HepG2 (cell line): ENCODE data around the gene ZBTB20. TPM values are rescaled to one million over a fixed set of nuclear protein-coding genes. Genes with fewer than 3 reads are reported as not detected.
A peak's percentile ranks its signal among the peaks of the same experiment; 100 is the strongest.

Source experiments
- ATAC-seq: fragments of 200-7000 bp; cut with Tn5 transposase; 3 replicates; pipeline ENCODE4 v1.9.1; 2020; ENCODE audit warnings: mild to moderate bottlenecking, moderate library complexity
- BruUV-seq: library from RNA; stranded (reverse); fragments of 400-500 nt; replicated peaks from 2 replicates; lab custom pipeline; 2021; lab: Mats Ljungman, UMichigan
- CTCF ChIA-PET: fragments of 300-600 bp; formaldehyde crosslinking; extraction: SDS; loops from one replicate; lab custom pipeline; 2021; ENCODE audit warnings: low total read pairs, inconsistent platforms, low intra/inter-chr PET ratio; lab: Yijun Ruan, JAX
- POLR2A ChIA-PET: fragments of 350-600 bp; sonication (Branson Sonifier 250); formaldehyde crosslinking; loops from one replicate; lab custom pipeline; 2020; ENCODE audit warnings: antibody characterized with exemption, inconsistent platforms; lab: Yijun Ruan, JAX
- DNase-seq: peaks from one replicate; pipeline ENCODE4 v3.0.0-alpha.2; 2015; ENCODE audit warnings: low spot score
- FAIRE-seq: peaks from 3 replicates; lab custom pipeline; 2011; peaks lifted over from hg19 to GRCh38; lab: Jason Lieb, UNC
- H2AFZ ChIP-seq: one replicate; pipeline ENCODE4 v1.6.1; 2011; ENCODE audit warnings: low read length, inconsistent platforms
- H3K27ac ChIP-seq: fragments of 300-600 bp; 3 replicates; pipeline ENCODE4 v1.8.0; 2011; ENCODE audit warnings: mixed run types, mild to moderate bottlenecking, mixed read lengths, low read length, inconsistent platforms; ENCODE audit not compliant: insufficient read depth; ENCODE audit errors: extremely low read length
- H3K27me3 ChIP-seq, 2 experiments: fragments of 200-600 bp in 1 of 2; 2 replicates in 1 of 2; 3 replicates in 1 of 2; pipeline versions ENCODE4 v1.6.0 to v1.8.0; 2011; ENCODE audit warnings: low read length in 2 of 2, mild to moderate bottlenecking in 2 of 2, moderate library complexity in 2 of 2, inconsistent platforms in 1 of 2; ENCODE audit not compliant: insufficient read depth in 2 of 2, control insufficient read depth in 1 of 2
- H3K36me3 ChIP-seq, 2 experiments: fragments of 200-600 bp in 1 of 2; replicated peaks in 1 of 2; 2 replicates in 1 of 2; 3 replicates in 1 of 2; pipeline versions ENCODE4 v1.5.1 to v1.8.0; 2011; ENCODE audit warnings: low read length in 2 of 2, inconsistent platforms in 1 of 2; ENCODE audit not compliant: insufficient read depth in 2 of 2, control insufficient read depth in 1 of 2
- H3K4me1 ChIP-seq: 2 replicates; pipeline ENCODE4 v1.5.1; 2012; ENCODE audit warnings: low read length, inconsistent platforms; ENCODE audit not compliant: insufficient read depth
- H3K4me2 ChIP-seq: 2 replicates; pipeline ENCODE4 v1.6.0; 2011; ENCODE audit warnings: low read depth, low read length, inconsistent platforms
- H3K4me3 ChIP-seq, 3 experiments: fragments of 200-600 bp in 1 of 3; sonication (generic), shearing (Covaris generic) in 1 of 3; replicated peaks in 1 of 3; 2 replicates each; pipeline ENCODE4 v1.5.1; 2011 to 2016; ENCODE audit warnings: low read length in 3 of 3, inconsistent platforms in 2 of 3, low read depth in 2 of 3, mild to moderate bottlenecking in 2 of 3, control low read depth in 1 of 3, mixed read lengths in 1 of 3; ENCODE audit not compliant: insufficient read depth in 1 of 3
- H3K79me2 ChIP-seq: one replicate; pipeline ENCODE4 v1.6.1; 2011; ENCODE audit warnings: low read length, inconsistent platforms; ENCODE audit not compliant: insufficient read depth
- H3K9ac ChIP-seq: 2 replicates; pipeline ENCODE4 v1.6.0; 2011; ENCODE audit warnings: mild to moderate bottlenecking, low read depth, low read length, inconsistent platforms; ENCODE audit not compliant: insufficient read depth
- H3K9me3 ChIP-seq: 2 replicates; pipeline ENCODE4 v1.5.1; 2012; ENCODE audit warnings: mild to moderate bottlenecking, low read length
- H4K20me1 ChIP-seq: 2 replicates; pipeline ENCODE4 v1.6.0; 2011; ENCODE audit warnings: inconsistent platforms, mild to moderate bottlenecking, low read length, moderate library complexity; ENCODE audit not compliant: insufficient read depth
- AHR ChIP-seq: IDR thresholded peaks from 2 replicates; pipeline ENCODE4 v1.6.1; 2018; ENCODE audit warnings: missing genetic modification reagents, missing compliant biosample characterization
- CEBPB ChIP-seq: IDR thresholded peaks from 2 replicates; pipeline ENCODE4 v1.6.1; 2011; ENCODE audit warnings: low read depth, low read length, improper control_type of control experiment, borderline replicate concordance
- ELF4 ChIP-seq: sonication (generic); formaldehyde crosslinking; IDR thresholded peaks from 2 replicates; pipeline ENCODE4 v1.5.0; 2020; ENCODE audit warnings: missing genetic modification reagents, mild to moderate bottlenecking, moderate library complexity, borderline replicate concordance
- KAT8 ChIP-seq: IDR thresholded peaks from 2 replicates; pipeline ENCODE4 v1.6.1; 2016; ENCODE audit warnings: missing genetic modification reagents, missing compliant biosample characterization
- PITX1 ChIP-seq: sonication (generic); formaldehyde crosslinking; IDR thresholded peaks from 2 replicates; pipeline ENCODE4 v1.5.1; 2020; ENCODE audit warnings: mild to moderate bottlenecking, missing genetic modification reagents
- RFXAP ChIP-seq: sonication (generic); formaldehyde crosslinking; IDR thresholded peaks from 2 replicates; pipeline ENCODE4 v1.4.0; 2020; ENCODE audit warnings: missing genetic modification reagents, borderline replicate concordance
- SMC3 ChIP-seq: IDR thresholded peaks from 2 replicates; pipeline ENCODE4 v1.6.1; 2011; ENCODE audit warnings: low read length, improper control_type of control experiment
- SNRNP70 ChIP-seq: fragments of 200-400 bp; formaldehyde crosslinking; IDR thresholded peaks from 2 replicates; pipeline ENCODE4 v1.6.1; 2017; ENCODE audit warnings: mild to moderate bottlenecking, low read depth, low read length, moderate library complexity
- TEAD3 ChIP-seq: optimal IDR thresholded peaks from 2 replicates; pipeline ENCODE3; 2016; ENCODE audit warnings: borderline replicate concordance
- ZBTB20 ChIP-seq: sonication (generic); formaldehyde crosslinking; IDR thresholded peaks from 2 replicates; pipeline ENCODE4 v1.8.1; 2023; ENCODE audit warnings: missing genetic modification reagents, low read depth, mild to moderate bottlenecking, borderline replicate concordance
- ZFAT ChIP-seq: sonication (generic); formaldehyde crosslinking; conservative IDR thresholded peaks from 2 replicates; pipeline ENCODE4 v1.8.1; 2023; ENCODE audit warnings: missing genetic modification reagents, inconsistent platforms
- ZNF10 ChIP-seq: sonication (generic); formaldehyde crosslinking; IDR thresholded peaks from 2 replicates; pipeline ENCODE4 v1.4.0; 2020; ENCODE audit warnings: mild to moderate bottlenecking, low read depth, missing genetic modification reagents, borderline replicate concordance
- ZNF337 ChIP-seq: sonication (generic); formaldehyde crosslinking; IDR thresholded peaks from 2 replicates; pipeline ENCODE4 v1.5.1; 2020; ENCODE audit warnings: missing genetic modification reagents, low read depth, mild to moderate bottlenecking, borderline replicate concordance
- ZNF672 ChIP-seq: sonication (generic); formaldehyde crosslinking; IDR thresholded peaks from 2 replicates; pipeline ENCODE4 v1.8.1; 2022; ENCODE audit warnings: missing genetic modification reagents
- ZNF780A ChIP-seq: sonication (generic); formaldehyde crosslinking; IDR thresholded peaks from 2 replicates; pipeline ENCODE4 v1.8.0; 2022; ENCODE audit warnings: mild to moderate bottlenecking, missing genetic modification reagents, moderate library complexity
- ZZZ3 ChIP-seq: sonication (generic); formaldehyde crosslinking; IDR thresholded peaks from 2 replicates; pipeline ENCODE4 v1.4.0; 2020; ENCODE audit warnings: missing genetic modification reagents, mild to moderate bottlenecking, borderline replicate concordance
- WGBS: methylation state at CpG from one replicate; pipeline ENCODE4 v1.1.6; 2017; ENCODE audit warnings: low lambda C conversion rate; 5-methylcytosine and 5-hydroxymethylcytosine counted together
- in situ Hi-C: cut with HindIII; loops from 2 replicates; pipeline ENCODE4 v1.10.0; 2017; ENCODE audit warnings: low pct_unique_long_range_greater_than_20kb; ENCODE audit not compliant: extremely low pct_ligation_motif_present
- intact Hi-C: fragments of 100-400 bp; cut with micrococcal nuclease; formaldehyde crosslinking; loops from one replicate; pipeline ENCODE4 v1.10.0; 2022; ENCODE audit not compliant: unreplicated experiment
- polyA plus RNA-seq, 8 experiments: library from polyadenylated mRNA; depleted of rRNA in 3 of 8; stranded (reverse) in 7 of 8; unstranded in 1 of 8; fragments of >200 nt; fragmentation: Illumina TruSeq in 4 of 8; extraction: Trizol in 4 of 8; gene quantifications; 2 replicates each; pipeline versions ENCODE4 v1.2.1 to v1.2.3, GENCODE V29; 2011 to 2016; ENCODE audit warnings: low read depth in 4 of 8, missing spikeins in 1 of 8, mixed read lengths in 1 of 8; ENCODE audit not compliant: insufficient read depth in 1 of 8
- total RNA-seq, 5 experiments: library from RNA; depleted of rRNA; stranded (reverse); fragments of >200 nt; fragmentation: Illumina TruSeq; extraction: Trizol; gene quantifications; 2 replicates each; pipeline ENCODE4 v1.2.3, GENCODE V29; 2016; ENCODE audit warnings: low read depth in 1 of 5
- TF ChIP-seq, protein P1 (sequence below): sonication (generic); formaldehyde crosslinking; IDR thresholded peaks from 2 replicates; pipeline ENCODE4; 2020; ENCODE audit warnings: missing genetic modification reagents, mild to moderate bottlenecking, borderline replicate concordance
- TF ChIP-seq, protein P2 (sequence below): fragments of 450-650 bp; IDR thresholded peaks from 2 replicates; pipeline ENCODE4 v1.6.1; 2017
- TF ChIP-seq, protein P3 (sequence below): sonication (generic); formaldehyde crosslinking; IDR thresholded peaks from 2 replicates; pipeline ENCODE4 v1.5.0; 2020; ENCODE audit warnings: missing genetic modification reagents

Gene ZBTB20
- total and polyA plus RNA-seq, 2 of the 13 experiments (the other 11 are each of a cell fraction or from before 2014, with no cell fraction given) = 1.9 to 8.8 TPM

DNA sequence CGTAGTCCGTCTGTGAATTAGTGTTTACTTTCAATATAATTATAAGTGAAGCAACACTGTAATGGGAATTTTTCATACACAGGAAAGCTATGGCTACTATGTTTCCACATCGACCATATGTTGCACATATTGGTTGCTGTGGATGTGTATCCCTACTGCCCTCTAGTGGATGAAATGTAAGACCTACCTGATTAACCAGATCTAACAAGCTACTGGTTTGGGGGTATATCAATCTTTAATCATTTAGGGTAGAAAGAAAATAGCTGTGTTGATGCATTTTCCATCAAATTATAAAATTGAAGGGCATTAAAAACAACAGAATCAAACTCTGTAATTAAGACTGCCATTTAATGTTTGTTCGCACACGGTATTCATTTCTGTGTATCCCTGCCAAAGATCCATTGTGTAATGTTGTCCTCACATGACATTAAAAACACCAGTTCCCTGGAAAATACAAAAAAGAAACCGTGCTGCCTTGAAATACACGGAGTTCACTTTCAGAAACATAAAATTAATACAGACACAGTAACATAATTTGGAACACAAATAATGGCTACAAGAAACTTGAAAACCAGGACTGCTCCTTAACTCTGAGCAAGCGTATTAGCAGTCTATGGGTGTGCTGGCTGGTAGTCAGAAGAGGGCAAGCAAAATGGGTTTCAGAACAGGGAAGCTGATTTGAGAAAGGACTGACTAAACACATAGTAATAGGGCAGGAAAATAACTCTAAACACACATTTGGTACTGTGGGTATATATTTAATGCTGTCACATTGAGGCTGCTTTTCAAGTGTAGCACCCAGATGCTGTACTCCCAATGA lies 728.2 kb downstream of the ZBTB20 start:
- Histone ChIP-seq H3K4me2 (no peak overlapping the region), H3K9me3 (no peaks in the 10 kb centered on the region), H2AFZ (no peak overlapping the region), H3K27me3 (no peaks in the 10 kb centered on the region), H3K9ac (no peak overlapping the region), H3K27ac (no peak overlapping the region), H3K4me3 (no peak overlapping the region), H3K4me1 (no peaks in the 10 kb centered on the region), H3K36me3 (no peaks in the 10 kb centered on the region), H3K79me2 (no peaks in the 10 kb centered on the region), H4K20me1 (0 out of 2 replicates have a peak, but pooled peaks cover 6% of the 10 kb centered on the region)
- peak; percentile 94 for ATAC-seq
- ChIA-PET POLR2A (no interaction called here), CTCF (interaction anchor here (1.1 to 1.8 kb wide), 2 partner anchors 28 to 35 kb away, joined by 4 to 12 read pairs; no protein-coding TSS in a partner anchor)
- intact Hi-C loops (loop anchor here (1.0 to 10.0 kb wide), 3 partner anchors 36 to 129 kb away; no protein-coding TSS in a partner anchor), in situ Hi-C loops (no loop called here)
- no TSS peak for BruUV-seq
- peak; percentile 73 for DNase-seq
- WGBS = 52% methylated on average over 8 of the region's 8 CpGs
- FAIRE-seq = peak; percentile 85
- no peak for TF ChIP-seq RFXAP (CRISPR knock-in tag)
- peak; percentile 99 for TF ChIP-seq TEAD3
- peak; percentile 76; the same call in 1 of the 2 replicates for TF ChIP-seq CEBPB
- no peak for TF ChIP-seq KAT8 (CRISPR knock-in tag)
- TF ChIP-seq, protein P1, sequence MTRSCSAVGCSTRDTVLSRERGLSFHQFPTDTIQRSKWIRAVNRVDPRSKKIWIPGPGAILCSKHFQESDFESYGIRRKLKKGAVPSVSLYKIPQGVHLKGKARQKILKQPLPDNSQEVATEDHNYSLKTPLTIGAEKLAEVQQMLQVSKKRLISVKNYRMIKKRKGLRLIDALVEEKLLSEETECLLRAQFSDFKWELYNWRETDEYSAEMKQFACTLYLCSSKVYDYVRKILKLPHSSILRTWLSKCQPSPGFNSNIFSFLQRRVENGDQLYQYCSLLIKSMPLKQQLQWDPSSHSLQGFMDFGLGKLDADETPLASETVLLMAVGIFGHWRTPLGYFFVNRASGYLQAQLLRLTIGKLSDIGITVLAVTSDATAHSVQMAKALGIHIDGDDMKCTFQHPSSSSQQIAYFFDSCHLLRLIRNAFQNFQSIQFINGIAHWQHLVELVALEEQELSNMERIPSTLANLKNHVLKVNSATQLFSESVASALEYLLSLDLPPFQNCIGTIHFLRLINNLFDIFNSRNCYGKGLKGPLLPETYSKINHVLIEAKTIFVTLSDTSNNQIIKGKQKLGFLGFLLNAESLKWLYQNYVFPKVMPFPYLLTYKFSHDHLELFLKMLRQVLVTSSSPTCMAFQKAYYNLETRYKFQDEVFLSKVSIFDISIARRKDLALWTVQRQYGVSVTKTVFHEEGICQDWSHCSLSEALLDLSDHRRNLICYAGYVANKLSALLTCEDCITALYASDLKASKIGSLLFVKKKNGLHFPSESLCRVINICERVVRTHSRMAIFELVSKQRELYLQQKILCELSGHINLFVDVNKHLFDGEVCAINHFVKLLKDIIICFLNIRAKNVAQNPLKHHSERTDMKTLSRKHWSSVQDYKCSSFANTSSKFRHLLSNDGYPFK (CRISPR knock-in tag) = no peak
- no peak for TF ChIP-seq ZNF672 (CRISPR knock-in tag)
- no peak for TF ChIP-seq ZZZ3 (CRISPR knock-in tag)
- no peak for TF ChIP-seq PITX1
- no peak for TF ChIP-seq ZFAT (CRISPR knock-in tag)
- TF ChIP-seq, protein P2, sequence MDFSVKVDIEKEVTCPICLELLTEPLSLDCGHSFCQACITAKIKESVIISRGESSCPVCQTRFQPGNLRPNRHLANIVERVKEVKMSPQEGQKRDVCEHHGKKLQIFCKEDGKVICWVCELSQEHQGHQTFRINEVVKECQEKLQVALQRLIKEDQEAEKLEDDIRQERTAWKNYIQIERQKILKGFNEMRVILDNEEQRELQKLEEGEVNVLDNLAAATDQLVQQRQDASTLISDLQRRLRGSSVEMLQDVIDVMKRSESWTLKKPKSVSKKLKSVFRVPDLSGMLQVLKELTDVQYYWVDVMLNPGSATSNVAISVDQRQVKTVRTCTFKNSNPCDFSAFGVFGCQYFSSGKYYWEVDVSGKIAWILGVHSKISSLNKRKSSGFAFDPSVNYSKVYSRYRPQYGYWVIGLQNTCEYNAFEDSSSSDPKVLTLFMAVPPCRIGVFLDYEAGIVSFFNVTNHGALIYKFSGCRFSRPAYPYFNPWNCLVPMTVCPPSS = no peak
- no peak for TF ChIP-seq ZBTB20 (CRISPR knock-in tag)
- peak; percentile 69 for TF ChIP-seq SMC3
- no peak for TF ChIP-seq ZNF337 (CRISPR knock-in tag)
- TF ChIP-seq ELF4 (CRISPR knock-in tag) = no peak
- no peak for TF ChIP-seq ZNF780A (CRISPR knock-in tag)
- no peak for TF ChIP-seq AHR
- TF ChIP-seq SNRNP70 = no peak
- TF ChIP-seq ZNF10 (CRISPR knock-in tag) = no peak
- TF ChIP-seq, protein P3, sequence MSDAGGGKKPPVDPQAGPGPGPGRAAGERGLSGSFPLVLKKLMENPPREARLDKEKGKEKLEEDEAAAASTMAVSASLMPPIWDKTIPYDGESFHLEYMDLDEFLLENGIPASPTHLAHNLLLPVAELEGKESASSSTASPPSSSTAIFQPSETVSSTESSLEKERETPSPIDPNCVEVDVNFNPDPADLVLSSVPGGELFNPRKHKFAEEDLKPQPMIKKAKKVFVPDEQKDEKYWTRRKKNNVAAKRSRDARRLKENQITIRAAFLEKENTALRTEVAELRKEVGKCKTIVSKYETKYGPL (CRISPR knock-in tag) = no peak
